Bronchial epithelial cell (primary cell): ENCODE data around the gene RING1. TPM values are rescaled to one million over a fixed set of nuclear protein-coding genes. Genes with fewer than 3 reads are reported as not detected.

Experiments used
- DNase-seq: peaks from one replicate; pipeline ENCODE4 v3.0.0-alpha.2; 2010; ENCODE audit warnings: low read depth
- FAIRE-seq: peaks from 2 replicates; lab custom pipeline; 2011; peaks lifted over from hg19 to GRCh38; lab: Jason Lieb, UNC
- H3K27me3 ChIP-seq: 2 replicates; pipeline ENCODE4 v1.5.1; 2011; ENCODE audit warnings: low read length; ENCODE audit not compliant: control insufficient read depth, insufficient read depth
- H3K36me3 ChIP-seq: 2 replicates; pipeline ENCODE4 v1.5.1; 2011; ENCODE audit warnings: low read length; ENCODE audit not compliant: control insufficient read depth, insufficient read depth
- H3K4me3 ChIP-seq: 2 replicates; pipeline ENCODE4 v1.5.1; 2011; ENCODE audit warnings: mild to moderate bottlenecking, low read depth, low read length, control low read depth
- CTCF ChIP-seq: IDR thresholded peaks from 2 replicates; pipeline ENCODE4 v1.5.1; 2011; ENCODE audit warnings: mild to moderate bottlenecking, moderate library complexity, low read length, control low read depth, inconsistent platforms; ENCODE audit not compliant: insufficient read depth, severe bottlenecking
- total RNA-seq: library from RNA; depleted of rRNA; stranded (reverse); fragments of >200 nt; gene quantifications from 2 replicates; pipeline ENCODE4 v1.2.1, GENCODE V29; 2014

The RING1 gene
- total RNA-seq, 1 donor from 2014 or later, result 43.4 TPM

- FAIRE-seq, result no peak
- Histone ChIP-seq H3K36me3 (peaks cover 17% of the 10 kb centered on the region), H3K4me3 (no peak overlapping the region), H3K27me3 (no peaks in the 10 kb centered on the region)
- DNase-seq, result peak; percentile 8
- TF ChIP-seq CTCF, result no peak
Observed at GRCh38 chr6:33206027-33206863, 2.1 kb upstream of the RING1 start.

- no peak for TF ChIP-seq CTCF
- Histone ChIP-seq H3K4me3 (peak overlapping the region; percentile 83), H3K27me3 (no peaks in the 10 kb centered on the region), H3K36me3 (peaks cover 17% of the 10 kb centered on the region)
- DNase-seq (peak; percentile 70), FAIRE-seq (no peak)
Observed at GRCh38 chr6:33206864-33207551, 1.3 kb upstream of the RING1 start.

DNA sequence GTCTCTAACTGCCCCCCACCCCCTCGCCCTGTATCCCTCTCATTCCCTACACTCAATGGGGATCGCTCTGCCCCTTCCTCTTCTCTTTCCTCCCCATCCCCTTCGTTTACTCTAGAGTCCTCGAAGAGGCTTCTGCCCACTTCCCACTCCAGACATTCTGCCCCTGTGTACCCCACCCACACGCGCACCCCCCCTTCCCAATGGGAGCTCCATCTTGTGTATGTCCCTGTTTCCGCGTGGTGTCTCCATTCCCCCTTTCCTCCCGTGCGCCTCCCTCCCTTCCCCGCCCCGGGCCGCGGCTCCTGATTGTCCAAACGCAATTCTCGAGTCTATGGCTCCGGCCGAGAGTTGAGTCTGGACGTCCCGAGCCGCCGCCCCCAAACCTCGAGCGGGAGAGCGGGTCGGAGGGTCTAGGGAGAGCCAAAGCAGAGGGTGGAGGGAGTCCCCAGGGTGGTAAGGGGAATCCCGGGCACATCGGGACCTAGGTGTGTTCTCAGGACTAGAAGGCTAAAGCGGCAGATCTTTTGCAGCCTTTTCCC lies 679 bp upstream of the RING1 start:
- FAIRE-seq (no peak), DNase-seq (peak; percentile 25)
- Histone ChIP-seq H3K27me3 (no peaks in the 10 kb centered on the region), H3K4me3 (peak overlapping the region; percentile 83), H3K36me3 (peaks cover 12% of the 10 kb centered on the region)
- no peak for TF ChIP-seq CTCF

- FAIRE-seq, result no peak
- no peak for DNase-seq
- peaks cover 6% of the 10 kb centered on the region for H3K36me3 ChIP-seq
- TF ChIP-seq CTCF, result no peak
- H3K27me3 ChIP-seq, result no peaks in the 10 kb centered on the region
- H3K4me3 ChIP-seq, result no peak overlapping the region
Observed at GRCh38 chr6:33209856-33210255, 1.6 kb downstream of the RING1 start.

GRCh38 chr6:33211136-33211535 lies 2.8 kb downstream of the RING1 start:
- FAIRE-seq (no peak), DNase-seq (no peak)
- no peak overlapping the region for H3K4me3 ChIP-seq
- no peak for TF ChIP-seq CTCF
- peaks cover 6% of the 10 kb centered on the region for H3K36me3 ChIP-seq
- no peaks in the 10 kb centered on the region for H3K27me3 ChIP-seq
